HepG2 (cell line): ENCODE measurements around the gene TGDS. TPM values are rescaled to one million over a fixed set of nuclear protein-coding genes. Genes with fewer than 3 reads are reported as not detected.

Experiments
- CHD4 ChIP-seq: fragments of 200-600 bp; sonication (generic); IDR thresholded peaks from 2 replicates; pipeline ENCODE4 v1.7.0; 2017; ENCODE audit warnings: mild to moderate bottlenecking, low read length, borderline replicate concordance
- HDAC1 ChIP-seq: sonication (generic); formaldehyde crosslinking; IDR thresholded peaks from 2 replicates; pipeline ENCODE4 v1.5.1; 2020; ENCODE audit warnings: mild to moderate bottlenecking, missing genetic modification reagents
- KDM6A ChIP-seq: IDR thresholded peaks from 2 replicates; pipeline ENCODE4 v1.6.1; 2016; ENCODE audit warnings: low read depth
- LCORL ChIP-seq, 2 experiments: fragments of 450-650 bp in 1 of 2; sonication (generic) in 1 of 2; formaldehyde crosslinking in 1 of 2; IDR thresholded peaks; 2 replicates each; pipeline versions ENCODE4 v1.5.0 to v1.6.1; 2017 to 2020; ENCODE audit warnings: antibody characterized with exemption in 1 of 2, missing genetic modification reagents in 1 of 2
- ZNF607 ChIP-seq: sonication (generic); formaldehyde crosslinking; IDR thresholded peaks from 2 replicates; pipeline ENCODE4 v1.5.1; 2020; ENCODE audit warnings: missing genetic modification reagents, mild to moderate bottlenecking, borderline replicate concordance
- polyA plus RNA-seq, 8 experiments: library from polyadenylated mRNA; depleted of rRNA in 3 of 8; stranded (reverse) in 7 of 8; unstranded in 1 of 8; fragments of >200 nt; fragmentation: Illumina TruSeq in 4 of 8; extraction: Trizol in 4 of 8; gene quantifications; 2 replicates each; pipeline versions ENCODE4 v1.2.1 to v1.2.3, GENCODE V29; 2011 to 2016; ENCODE audit warnings: low read depth in 4 of 8, missing spikeins in 1 of 8, mixed read lengths in 1 of 8; ENCODE audit not compliant: insufficient read depth in 1 of 8
- total RNA-seq, 5 experiments: library from RNA; depleted of rRNA; stranded (reverse); fragments of >200 nt; fragmentation: Illumina TruSeq; extraction: Trizol; gene quantifications; 2 replicates each; pipeline ENCODE4 v1.2.3, GENCODE V29; 2016; ENCODE audit warnings: low read depth in 1 of 5
- TF ChIP-seq, protein P1 (sequence below): sonication (generic); formaldehyde crosslinking; IDR thresholded peaks from one replicate; pipeline ENCODE4 v1.5.1; 2020; ENCODE audit warnings: mild to moderate bottlenecking, missing genetic modification reagents; ENCODE audit errors: not compliant biosample characterization
- TF ChIP-seq, protein P2 (sequence below): sonication (generic); formaldehyde crosslinking; IDR thresholded peaks from 2 replicates; pipeline ENCODE4 v1.4.0; 2020; ENCODE audit warnings: missing genetic modification reagents
- TF ChIP-seq, protein P3 (sequence below): sonication (generic); formaldehyde crosslinking; IDR thresholded peaks from 2 replicates; pipeline ENCODE4 v1.5.0; 2020; ENCODE audit warnings: missing genetic modification reagents
- TF ChIP-seq, protein P4 (sequence below): IDR thresholded peaks from 2 replicates; pipeline ENCODE4 v1.6.1; 2012; ENCODE audit warnings: inconsistent platforms
- TF ChIP-seq, protein P5 (sequence below): sonication (generic); formaldehyde crosslinking; IDR thresholded peaks from 2 replicates; pipeline ENCODE4 v1.9.0; 2021; ENCODE audit warnings: missing genetic modification reagents, borderline replicate concordance

The TGDS gene
- total and polyA plus RNA-seq, 2 of the 13 experiments (the other 11 are each of a cell fraction or from before 2014, with no cell fraction given): 15.5 to 17.9 TPM

DNA sequence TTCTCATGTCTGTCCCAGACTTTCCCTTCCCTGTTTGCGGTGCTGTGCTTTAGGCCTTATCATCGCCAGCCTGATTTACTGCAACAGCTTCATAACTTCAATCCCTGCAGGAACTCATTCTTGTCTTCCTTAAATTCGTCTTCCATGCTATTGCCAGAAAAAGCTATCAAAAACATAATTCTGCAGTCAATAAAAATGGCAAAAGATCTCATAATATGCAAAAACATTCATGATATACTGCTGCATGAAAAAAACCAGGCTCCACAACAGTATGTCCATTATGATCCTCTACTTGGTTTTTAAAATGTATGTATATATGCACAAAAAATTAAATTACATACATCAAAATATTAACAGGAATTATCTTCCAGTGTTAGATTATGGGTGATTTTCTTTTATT is 28.4 kb downstream of the TGDS start (continued):
- TF ChIP-seq, protein P1, sequence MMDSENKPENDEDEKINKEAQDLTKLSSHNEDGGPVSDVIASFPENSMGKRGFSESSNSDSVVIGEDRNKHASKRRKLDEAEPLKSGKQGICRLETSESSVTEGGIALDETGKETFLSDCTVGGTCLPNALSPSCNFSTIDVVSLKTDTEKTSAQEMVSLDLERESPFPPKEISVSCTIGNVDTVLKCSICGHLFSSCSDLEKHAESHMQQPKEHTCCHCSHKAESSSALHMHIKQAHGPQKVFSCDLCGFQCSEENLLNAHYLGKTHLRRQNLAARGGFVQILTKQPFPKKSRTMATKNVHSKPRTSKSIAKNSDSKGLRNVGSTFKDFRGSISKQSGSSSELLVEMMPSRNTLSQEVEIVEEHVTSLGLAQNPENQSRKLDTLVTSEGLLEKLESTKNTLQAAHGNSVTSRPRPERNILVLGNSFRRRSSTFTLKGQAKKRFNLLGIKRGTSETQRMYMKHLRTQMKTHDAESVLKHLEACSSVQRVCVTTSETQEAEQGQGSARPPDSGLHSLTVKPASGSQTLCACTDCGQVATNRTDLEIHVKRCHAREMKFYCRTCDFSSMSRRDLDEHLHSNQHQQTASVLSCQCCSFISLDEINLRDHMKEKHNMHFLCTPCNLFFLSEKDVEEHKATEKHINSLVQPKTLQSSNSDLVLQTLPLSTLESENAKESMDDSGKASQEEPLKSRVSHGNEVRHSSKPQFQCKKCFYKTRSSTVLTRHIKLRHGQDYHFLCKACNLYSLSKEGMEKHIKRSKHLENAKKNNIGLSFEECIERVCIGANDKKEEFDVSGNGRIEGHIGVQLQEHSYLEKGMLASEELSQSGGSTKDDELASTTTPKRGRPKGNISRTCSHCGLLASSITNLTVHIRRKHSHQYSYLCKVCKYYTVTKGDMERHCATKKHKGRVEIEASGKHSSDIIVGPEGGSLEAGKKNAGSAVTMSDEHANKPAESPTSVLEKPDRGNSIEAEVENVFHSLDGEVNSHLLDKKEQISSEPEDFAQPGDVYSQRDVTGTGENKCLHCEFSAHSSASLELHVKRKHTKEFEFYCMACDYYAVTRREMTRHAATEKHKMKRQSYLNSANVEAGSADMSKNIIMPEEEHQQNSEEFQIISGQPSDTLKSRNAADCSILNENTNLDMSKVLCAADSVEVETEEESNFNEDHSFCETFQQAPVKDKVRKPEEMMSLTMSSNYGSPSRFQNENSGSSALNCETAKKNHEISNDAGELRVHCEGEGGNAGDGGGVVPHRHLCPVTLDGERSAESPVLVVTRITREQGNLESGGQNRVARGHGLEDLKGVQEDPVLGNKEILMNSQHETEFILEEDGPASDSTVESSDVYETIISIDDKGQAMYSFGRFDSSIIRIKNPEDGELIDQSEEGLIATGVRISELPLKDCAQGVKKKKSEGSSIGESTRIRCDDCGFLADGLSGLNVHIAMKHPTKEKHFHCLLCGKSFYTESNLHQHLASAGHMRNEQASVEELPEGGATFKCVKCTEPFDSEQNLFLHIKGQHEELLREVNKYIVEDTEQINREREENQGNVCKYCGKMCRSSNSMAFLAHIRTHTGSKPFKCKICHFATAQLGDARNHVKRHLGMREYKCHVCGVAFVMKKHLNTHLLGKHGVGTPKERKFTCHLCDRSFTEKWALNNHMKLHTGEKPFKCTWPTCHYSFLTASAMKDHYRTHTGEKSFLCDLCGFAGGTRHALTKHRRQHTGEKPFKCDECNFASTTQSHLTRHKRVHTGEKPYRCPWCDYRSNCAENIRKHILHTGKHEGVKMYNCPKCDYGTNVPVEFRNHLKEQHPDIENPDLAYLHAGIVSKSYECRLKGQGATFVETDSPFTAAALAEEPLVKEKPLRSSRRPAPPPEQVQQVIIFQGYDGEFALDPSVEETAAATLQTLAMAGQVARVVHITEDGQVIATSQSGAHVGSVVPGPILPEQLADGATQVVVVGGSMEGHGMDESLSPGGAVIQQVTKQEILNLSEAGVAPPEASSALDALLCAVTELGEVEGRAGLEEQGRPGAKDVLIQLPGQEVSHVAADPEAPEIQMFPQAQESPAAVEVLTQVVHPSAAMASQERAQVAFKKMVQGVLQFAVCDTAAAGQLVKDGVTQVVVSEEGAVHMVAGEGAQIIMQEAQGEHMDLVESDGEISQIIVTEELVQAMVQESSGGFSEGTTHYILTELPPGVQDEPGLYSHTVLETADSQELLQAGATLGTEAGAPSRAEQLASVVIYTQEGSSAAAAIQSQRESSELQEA (CRISPR knock-in tag): no peak
- TF ChIP-seq, protein P2, sequence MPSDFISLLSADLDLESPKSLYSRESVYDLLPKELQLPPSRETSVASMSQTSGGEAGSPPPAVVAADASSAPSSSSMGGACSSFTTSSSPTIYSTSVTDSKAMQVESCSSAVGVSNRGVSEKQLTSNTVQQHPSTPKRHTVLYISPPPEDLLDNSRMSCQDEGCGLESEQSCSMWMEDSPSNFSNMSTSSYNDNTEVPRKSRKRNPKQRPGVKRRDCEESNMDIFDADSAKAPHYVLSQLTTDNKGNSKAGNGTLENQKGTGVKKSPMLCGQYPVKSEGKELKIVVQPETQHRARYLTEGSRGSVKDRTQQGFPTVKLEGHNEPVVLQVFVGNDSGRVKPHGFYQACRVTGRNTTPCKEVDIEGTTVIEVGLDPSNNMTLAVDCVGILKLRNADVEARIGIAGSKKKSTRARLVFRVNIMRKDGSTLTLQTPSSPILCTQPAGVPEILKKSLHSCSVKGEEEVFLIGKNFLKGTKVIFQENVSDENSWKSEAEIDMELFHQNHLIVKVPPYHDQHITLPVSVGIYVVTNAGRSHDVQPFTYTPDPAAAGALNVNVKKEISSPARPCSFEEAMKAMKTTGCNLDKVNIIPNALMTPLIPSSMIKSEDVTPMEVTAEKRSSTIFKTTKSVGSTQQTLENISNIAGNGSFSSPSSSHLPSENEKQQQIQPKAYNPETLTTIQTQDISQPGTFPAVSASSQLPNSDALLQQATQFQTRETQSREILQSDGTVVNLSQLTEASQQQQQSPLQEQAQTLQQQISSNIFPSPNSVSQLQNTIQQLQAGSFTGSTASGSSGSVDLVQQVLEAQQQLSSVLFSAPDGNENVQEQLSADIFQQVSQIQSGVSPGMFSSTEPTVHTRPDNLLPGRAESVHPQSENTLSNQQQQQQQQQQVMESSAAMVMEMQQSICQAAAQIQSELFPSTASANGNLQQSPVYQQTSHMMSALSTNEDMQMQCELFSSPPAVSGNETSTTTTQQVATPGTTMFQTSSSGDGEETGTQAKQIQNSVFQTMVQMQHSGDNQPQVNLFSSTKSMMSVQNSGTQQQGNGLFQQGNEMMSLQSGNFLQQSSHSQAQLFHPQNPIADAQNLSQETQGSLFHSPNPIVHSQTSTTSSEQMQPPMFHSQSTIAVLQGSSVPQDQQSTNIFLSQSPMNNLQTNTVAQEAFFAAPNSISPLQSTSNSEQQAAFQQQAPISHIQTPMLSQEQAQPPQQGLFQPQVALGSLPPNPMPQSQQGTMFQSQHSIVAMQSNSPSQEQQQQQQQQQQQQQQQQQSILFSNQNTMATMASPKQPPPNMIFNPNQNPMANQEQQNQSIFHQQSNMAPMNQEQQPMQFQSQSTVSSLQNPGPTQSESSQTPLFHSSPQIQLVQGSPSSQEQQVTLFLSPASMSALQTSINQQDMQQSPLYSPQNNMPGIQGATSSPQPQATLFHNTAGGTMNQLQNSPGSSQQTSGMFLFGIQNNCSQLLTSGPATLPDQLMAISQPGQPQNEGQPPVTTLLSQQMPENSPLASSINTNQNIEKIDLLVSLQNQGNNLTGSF: no peak
- no peak for TF ChIP-seq LCORL (IDR thresholded peaks at IDR 0.05)
- TF ChIP-seq LCORL (CRISPR knock-in tag; IDR thresholded peaks at IDR 0.05): no peak
- TF ChIP-seq, protein P3, sequence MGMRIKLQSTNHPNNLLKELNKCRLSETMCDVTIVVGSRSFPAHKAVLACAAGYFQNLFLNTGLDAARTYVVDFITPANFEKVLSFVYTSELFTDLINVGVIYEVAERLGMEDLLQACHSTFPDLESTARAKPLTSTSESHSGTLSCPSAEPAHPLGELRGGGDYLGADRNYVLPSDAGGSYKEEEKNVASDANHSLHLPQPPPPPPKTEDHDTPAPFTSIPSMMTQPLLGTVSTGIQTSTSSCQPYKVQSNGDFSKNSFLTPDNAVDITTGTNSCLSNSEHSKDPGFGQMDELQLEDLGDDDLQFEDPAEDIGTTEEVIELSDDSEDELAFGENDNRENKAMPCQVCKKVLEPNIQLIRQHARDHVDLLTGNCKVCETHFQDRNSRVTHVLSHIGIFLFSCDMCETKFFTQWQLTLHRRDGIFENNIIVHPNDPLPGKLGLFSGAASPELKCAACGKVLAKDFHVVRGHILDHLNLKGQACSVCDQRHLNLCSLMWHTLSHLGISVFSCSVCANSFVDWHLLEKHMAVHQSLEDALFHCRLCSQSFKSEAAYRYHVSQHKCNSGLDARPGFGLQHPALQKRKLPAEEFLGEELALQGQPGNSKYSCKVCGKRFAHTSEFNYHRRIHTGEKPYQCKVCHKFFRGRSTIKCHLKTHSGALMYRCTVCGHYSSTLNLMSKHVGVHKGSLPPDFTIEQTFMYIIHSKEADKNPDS (CRISPR knock-in tag): no peak
- no peak for TF ChIP-seq KDM6A (CRISPR knock-in tag)
- TF ChIP-seq, protein P4, sequence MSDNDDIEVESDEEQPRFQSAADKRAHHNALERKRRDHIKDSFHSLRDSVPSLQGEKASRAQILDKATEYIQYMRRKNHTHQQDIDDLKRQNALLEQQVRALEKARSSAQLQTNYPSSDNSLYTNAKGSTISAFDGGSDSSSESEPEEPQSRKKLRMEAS: no peak
- TF ChIP-seq, protein P5, sequence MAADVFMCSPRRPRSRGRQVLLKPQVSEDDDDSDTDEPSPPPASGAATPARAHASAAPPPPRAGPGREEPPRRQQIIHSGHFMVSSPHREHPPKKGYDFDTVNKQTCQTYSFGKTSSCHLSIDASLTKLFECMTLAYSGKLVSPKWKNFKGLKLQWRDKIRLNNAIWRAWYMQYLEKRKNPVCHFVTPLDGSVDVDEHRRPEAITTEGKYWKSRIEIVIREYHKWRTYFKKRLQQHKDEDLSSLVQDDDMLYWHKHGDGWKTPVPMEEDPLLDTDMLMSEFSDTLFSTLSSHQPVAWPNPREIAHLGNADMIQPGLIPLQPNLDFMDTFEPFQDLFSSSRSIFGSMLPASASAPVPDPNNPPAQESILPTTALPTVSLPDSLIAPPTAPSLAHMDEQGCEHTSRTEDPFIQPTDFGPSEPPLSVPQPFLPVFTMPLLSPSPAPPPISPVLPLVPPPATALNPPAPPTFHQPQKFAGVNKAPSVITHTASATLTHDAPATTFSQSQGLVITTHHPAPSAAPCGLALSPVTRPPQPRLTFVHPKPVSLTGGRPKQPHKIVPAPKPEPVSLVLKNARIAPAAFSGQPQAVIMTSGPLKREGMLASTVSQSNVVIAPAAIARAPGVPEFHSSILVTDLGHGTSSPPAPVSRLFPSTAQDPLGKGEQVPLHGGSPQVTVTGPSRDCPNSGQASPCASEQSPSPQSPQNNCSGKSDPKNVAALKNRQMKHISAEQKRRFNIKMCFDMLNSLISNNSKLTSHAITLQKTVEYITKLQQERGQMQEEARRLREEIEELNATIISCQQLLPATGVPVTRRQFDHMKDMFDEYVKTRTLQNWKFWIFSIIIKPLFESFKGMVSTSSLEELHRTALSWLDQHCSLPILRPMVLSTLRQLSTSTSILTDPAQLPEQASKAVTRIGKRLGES (CRISPR knock-in tag): no peak
- no peak for TF ChIP-seq CHD4
- no peak for TF ChIP-seq HDAC1 (CRISPR knock-in tag)
- TF ChIP-seq ZNF607 (CRISPR knock-in tag): no peak
